Stimulated activated CD4-positive, alpha-beta T cell treated with anti-CD3 and anti-CD28 coated beads, Interleukin-1b, Interleukin-23, amount 100 ng/mL, for 4 hours (primary cell): ENCODE data around the gene MINDY3.

Source experiments
- DNase-seq, 2 donors: peaks; one replicate each; pipeline ENCODE4 v3.0.0-alpha.2; 2020; ENCODE audit warnings: low read depth in 2 of 2

MINDY3 gene

GRCh38 chr10:15738270-15738925 is 121.9 kb downstream of the MINDY3 start:
- no peak for DNase-seq

GRCh38 chr10:15737656-15738055 is 122.7 kb downstream of the MINDY3 start:
- DNase-seq, result no peak

- no peak for DNase-seq
Observed at GRCh38 chr10:15735763-15736162, 124.5 kb downstream of the MINDY3 start.

- no peak for DNase-seq
Observed at GRCh38 chr10:15730341-15730740, 130.0 kb downstream of the MINDY3 start.

- DNase-seq, result no peak
Observed at GRCh38 chr10:15729890-15730289, 130.4 kb downstream of the MINDY3 start.
